ENCODE data around the gene NRAS. TPM values are rescaled to one million over a fixed set of nuclear protein-coding genes. Genes with fewer than 3 reads are reported as not detected.

NRAS gene
- total RNA-seq, 2 experiments from 2014 or later: 49.1 to 49.9 TPM

- ChIA-PET CTCF (interaction anchor here (1.2 kb wide), 1 partner anchor 15 kb away, joined by 3 read pairs; no protein-coding TSS in a partner anchor), POLR2A (interaction anchor here (3.8 kb wide), 1 partner anchor 8 kb away, joined by 15 read pairs; the partner anchor contains the start of gene NRAS)
- no peaks in the 10 kb centered on the region for H3K9me3 Mint-ChIP-seq
- H3K36me3 Mint-ChIP-seq (ENCODE audit: low read depth): peaks cover 39% of the 10 kb centered on the region
- H3K27ac Mint-ChIP-seq: no peak overlapping the region
- intact Hi-C loops (cut with micrococcal nuclease): no loop called here
- ATAC-seq: no peak
- no peak for DNase-seq
- H3K4me3 Mint-ChIP-seq: no peak overlapping the region
- no peak for TF ChIP-seq CTCF (IDR thresholded peaks at IDR 0.05)
- H3K27me3 Mint-ChIP-seq: no peaks in the 10 kb centered on the region
- H3K4me1 Mint-ChIP-seq (ENCODE audit: low read depth): peaks cover 2% of the 10 kb centered on the region
Measured at GRCh38 chr1:114707604-114708003, 9.0 kb downstream of the NRAS start.

DNA sequence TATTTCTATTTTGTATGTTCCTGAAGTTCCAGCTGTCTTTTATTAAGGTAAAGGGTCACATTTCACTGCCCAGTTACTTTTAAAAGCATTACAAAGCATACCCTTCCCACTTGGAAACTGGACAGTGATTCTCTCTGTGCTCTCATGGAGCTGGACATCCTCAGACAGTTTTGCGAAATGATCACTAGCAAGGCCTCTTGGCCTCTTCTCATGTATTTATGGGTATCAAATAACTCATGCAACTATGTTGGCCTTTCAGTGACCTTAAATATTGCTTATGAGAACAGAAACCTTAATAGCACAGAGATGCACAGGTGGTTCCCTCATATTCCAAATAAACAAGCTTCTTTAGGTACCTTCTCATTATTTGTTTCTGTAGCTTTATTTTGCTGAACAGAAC is 13.3 kb downstream of the NRAS start:
- ATAC-seq: no peak
- Mint-ChIP-seq H3K27ac (no peak overlapping the region), H3K36me3 (ENCODE audit: low read depth) (peaks cover 19% of the 10 kb centered on the region), H3K27me3 (peaks cover under 1% of the 10 kb centered on the region), H3K4me3 (no peak overlapping the region), H3K4me1 (ENCODE audit: low read depth) (peaks cover 2% of the 10 kb centered on the region), H3K9me3 (no peaks in the 10 kb centered on the region)
- TF ChIP-seq CTCF (IDR thresholded peaks at IDR 0.05): no peak
- ChIA-PET POLR2A (interaction anchor here (1.1 kb wide), 1 partner anchor 10 kb away, joined by 3 read pairs; no protein-coding TSS in a partner anchor), CTCF (interaction anchor here (1.7 kb wide), 1 partner anchor 10 kb away, joined by 4 read pairs; no protein-coding TSS in a partner anchor)
- intact Hi-C loops (cut with micrococcal nuclease): no loop called here
- DNase-seq: no peak

DNA sequence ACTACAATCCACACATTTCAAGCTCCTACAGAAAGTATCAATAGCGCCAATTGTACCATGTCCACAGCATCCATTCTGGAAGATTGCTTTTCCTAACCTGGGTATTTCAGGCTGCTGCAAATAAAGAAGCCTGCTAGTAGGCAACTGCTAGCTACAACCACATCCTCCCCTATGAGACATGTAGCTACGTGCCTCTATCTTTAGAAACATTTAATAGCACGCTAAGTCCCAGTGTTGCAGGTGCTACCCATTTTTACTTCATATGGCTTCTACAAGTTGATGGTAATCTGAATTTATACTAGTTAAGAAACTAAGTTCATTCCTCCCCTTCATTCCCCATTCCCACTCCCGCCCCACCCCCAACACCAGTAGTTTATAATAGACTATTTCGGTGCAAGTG is 13.8 kb downstream of the NRAS start:
- POLR2A ChIA-PET: no interaction called here
- CTCF ChIA-PET: interaction anchor here (1.7 kb wide), 1 partner anchor 10 kb away, joined by 4 read pairs; no protein-coding TSS in a partner anchor
- ATAC-seq: no peak
- peaks cover 2% of the 10 kb centered on the region for H3K4me1 Mint-ChIP-seq (ENCODE audit: low read depth)
- H3K27me3 Mint-ChIP-seq: peaks cover 1% of the 10 kb centered on the region
- H3K4me3 Mint-ChIP-seq: no peak overlapping the region
- no peak for DNase-seq
- peaks cover 16% of the 10 kb centered on the region for H3K36me3 Mint-ChIP-seq (ENCODE audit: low read depth)
- TF ChIP-seq CTCF (IDR thresholded peaks at IDR 0.05): no peak
- no peaks in the 10 kb centered on the region for H3K9me3 Mint-ChIP-seq
- H3K27ac Mint-ChIP-seq: no peak overlapping the region
- intact Hi-C loops (cut with micrococcal nuclease): no loop called here

DNA sequence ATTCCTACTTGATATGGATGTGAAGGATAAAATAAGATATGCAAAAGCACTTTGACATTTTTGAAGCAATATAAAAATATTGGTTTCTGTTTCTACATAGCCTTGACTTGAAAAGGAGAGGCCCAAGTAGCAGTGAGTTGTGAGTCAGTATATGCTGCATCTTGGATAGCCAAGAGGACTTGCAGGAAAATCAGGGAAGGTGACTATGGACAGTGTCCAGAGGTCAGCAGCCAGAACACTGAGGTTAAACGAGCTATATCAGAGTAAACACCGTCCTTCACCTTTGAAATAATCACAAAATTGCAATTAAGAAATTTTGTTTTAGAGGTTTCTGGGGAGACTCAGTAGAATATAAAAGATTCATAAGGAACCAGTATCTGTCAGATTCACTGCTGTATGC is 14.6 kb downstream of the NRAS start:
- no peak overlapping the region for H3K27ac Mint-ChIP-seq
- no peak overlapping the region for H3K4me3 Mint-ChIP-seq
- TF ChIP-seq CTCF (IDR thresholded peaks at IDR 0.05): no peak
- POLR2A ChIA-PET: no interaction called here
- DNase-seq (no peak), ATAC-seq (no peak)
- H3K4me1 Mint-ChIP-seq (ENCODE audit: low read depth): no peaks in the 10 kb centered on the region
- peaks cover 8% of the 10 kb centered on the region for H3K36me3 Mint-ChIP-seq (ENCODE audit: low read depth)
- no peaks in the 10 kb centered on the region for H3K9me3 Mint-ChIP-seq
- peaks cover 3% of the 10 kb centered on the region for H3K27me3 Mint-ChIP-seq
- intact Hi-C loops (cut with micrococcal nuclease): no loop called here
- CTCF ChIA-PET: no interaction called here

GRCh38 chr1:114700036-114700600 is 16.5 kb downstream of the NRAS start:
- Mint-ChIP-seq H3K4me1 (ENCODE audit: low read depth) (no peaks in the 10 kb centered on the region), H3K27ac (no peak overlapping the region), H3K27me3 (peaks cover 10% of the 10 kb centered on the region), H3K36me3 (ENCODE audit: low read depth) (peaks cover 1% of the 10 kb centered on the region), H3K4me3 (no peak overlapping the region), H3K9me3 (no peaks in the 10 kb centered on the region)
- CTCF ChIA-PET: interaction anchor here (1.2 to 1.7 kb wide), 3 partner anchors 16 to 353 kb away, joined by 3 to 4 read pairs (median 3); no protein-coding TSS in a partner anchor
- POLR2A ChIA-PET: no interaction called here
- DNase-seq (no peak), ATAC-seq (no peak)
- intact Hi-C loops (cut with micrococcal nuclease): no loop called here
- no peak for TF ChIP-seq CTCF (IDR thresholded peaks at IDR 0.05)

Measured in activated CD8-positive, alpha-beta T cell treated with anti-CD3 and anti-CD28 coated beads for 36 hours (primary cell).